Fibroblast of villous mesenchyme (primary cell): Measurements from ENCODE around the gene PSMA8. TPM values are rescaled to one million over a fixed set of nuclear protein-coding genes. Genes with fewer than 3 reads are reported as not detected.

Experiments used
- DNase-seq: peaks from one replicate; pipeline ENCODE4 v3.0.0-alpha.2; 2010; ENCODE audit warnings: low read depth
- H3K4me3 ChIP-seq: 2 replicates; pipeline ENCODE4 v1.5.1; 2011; ENCODE audit warnings: low read depth, mild to moderate bottlenecking, low read length
- total RNA-seq: library from RNA; depleted of rRNA; stranded (reverse); fragments of >200 nt; gene quantifications from 2 replicates; pipeline ENCODE4 v1.2.3, GENCODE V29; 2012
- TF ChIP-seq, protein P1 (sequence below): IDR thresholded peaks from 2 replicates; pipeline ENCODE4 v1.5.1; 2012; ENCODE audit warnings: low read depth, mild to moderate bottlenecking, low read length; ENCODE audit not compliant: insufficient read depth

Gene PSMA8
- not detected in 2 replicates for total RNA-seq

DNA sequence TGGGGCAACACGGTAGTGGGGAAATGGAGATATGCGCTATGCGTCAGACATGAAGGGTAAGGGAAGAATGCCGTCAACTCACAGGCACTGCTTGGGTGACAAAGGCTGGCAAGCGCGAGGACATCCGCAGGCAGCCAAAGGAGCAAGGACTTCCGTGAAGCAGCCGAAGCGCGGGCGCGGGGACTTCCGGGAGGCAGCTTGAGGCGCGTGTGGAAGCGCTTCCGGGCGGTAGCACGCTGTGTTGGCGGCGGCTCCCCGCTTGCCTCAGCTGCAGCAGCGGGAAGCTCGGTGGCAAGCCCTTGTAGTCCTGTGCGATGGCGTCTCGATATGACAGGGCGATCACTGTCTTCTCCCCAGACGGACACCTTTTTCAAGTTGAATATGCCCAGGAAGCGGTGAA lies at the start of gene PSMA8:
TSS of gene PSMA8 (plus strand) at position 218 of the 400 bp plus-strand sequence. CDS start at position 315, 97 bp downstream.
- peak; percentile 12 for DNase-seq
- H3K4me3 ChIP-seq: peak within 1 kb of the TSS; percentile 39
- TF ChIP-seq, protein P1, sequence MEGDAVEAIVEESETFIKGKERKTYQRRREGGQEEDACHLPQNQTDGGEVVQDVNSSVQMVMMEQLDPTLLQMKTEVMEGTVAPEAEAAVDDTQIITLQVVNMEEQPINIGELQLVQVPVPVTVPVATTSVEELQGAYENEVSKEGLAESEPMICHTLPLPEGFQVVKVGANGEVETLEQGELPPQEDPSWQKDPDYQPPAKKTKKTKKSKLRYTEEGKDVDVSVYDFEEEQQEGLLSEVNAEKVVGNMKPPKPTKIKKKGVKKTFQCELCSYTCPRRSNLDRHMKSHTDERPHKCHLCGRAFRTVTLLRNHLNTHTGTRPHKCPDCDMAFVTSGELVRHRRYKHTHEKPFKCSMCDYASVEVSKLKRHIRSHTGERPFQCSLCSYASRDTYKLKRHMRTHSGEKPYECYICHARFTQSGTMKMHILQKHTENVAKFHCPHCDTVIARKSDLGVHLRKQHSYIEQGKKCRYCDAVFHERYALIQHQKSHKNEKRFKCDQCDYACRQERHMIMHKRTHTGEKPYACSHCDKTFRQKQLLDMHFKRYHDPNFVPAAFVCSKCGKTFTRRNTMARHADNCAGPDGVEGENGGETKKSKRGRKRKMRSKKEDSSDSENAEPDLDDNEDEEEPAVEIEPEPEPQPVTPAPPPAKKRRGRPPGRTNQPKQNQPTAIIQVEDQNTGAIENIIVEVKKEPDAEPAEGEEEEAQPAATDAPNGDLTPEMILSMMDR: no peak

DNA sequence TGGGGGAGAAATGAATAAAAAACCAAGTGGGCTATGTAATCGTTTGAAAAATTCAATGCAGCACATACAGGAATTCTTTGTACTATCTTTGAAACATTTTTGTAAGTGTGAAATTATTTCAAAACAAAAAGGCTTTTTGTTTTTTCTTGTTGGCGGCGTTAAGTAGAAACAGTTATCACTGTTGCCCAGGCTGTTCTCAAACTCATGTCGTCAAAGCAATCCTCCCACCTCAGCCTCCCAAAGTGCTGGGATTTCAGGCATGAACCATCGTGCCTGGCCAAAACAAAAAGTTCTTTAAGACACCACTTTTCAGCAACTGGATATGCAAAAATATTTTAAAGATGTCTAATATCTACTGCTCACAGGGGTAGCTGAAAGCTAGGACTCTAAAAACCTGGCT lies 48.6 kb upstream of the PSMA8 start:
- TF ChIP-seq, protein P1: no peak
- no peak overlapping the region for H3K4me3 ChIP-seq
- DNase-seq: no peak

DNA sequence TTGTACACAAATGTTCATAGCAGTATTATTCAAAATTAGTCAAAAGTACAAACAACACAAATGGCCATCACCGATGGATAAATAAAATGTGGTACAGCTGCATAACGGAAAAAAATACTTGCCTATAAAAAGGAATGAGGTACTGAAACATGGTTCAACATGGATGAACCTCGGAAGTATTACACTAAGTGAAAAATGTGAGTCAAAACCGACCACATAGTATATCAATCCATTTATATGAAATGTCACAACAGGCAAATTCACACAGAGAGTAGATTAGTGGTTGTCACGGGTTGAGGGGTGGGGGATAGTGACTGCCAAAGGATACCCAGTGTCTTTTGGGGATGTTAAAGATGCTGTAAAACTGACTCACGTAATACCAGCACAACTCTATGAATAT lies 46.7 kb upstream of the PSMA8 start:
- TF ChIP-seq, protein P1: no peak
- DNase-seq: no peak

DNA sequence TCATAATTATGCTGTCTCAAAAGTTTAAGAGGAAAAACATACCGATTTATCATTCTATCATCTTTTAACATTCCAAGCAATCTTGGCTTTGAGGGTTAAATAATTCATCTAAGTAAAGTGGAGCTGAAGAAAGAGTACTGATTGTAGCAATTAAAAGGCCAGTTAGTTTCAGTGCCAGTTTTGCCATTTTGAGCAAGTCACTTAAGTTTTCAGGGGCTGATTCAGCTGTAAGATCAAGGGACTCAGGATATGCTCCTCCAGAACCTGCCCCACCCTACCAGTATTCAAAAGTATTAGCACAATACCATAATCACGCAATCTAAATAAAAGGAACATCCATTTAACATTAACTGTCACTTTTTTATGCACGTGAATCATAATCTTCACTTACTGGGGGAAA lies 45.2 kb upstream of the PSMA8 start:
- DNase-seq: peak; percentile 16
- TF ChIP-seq, protein P1: no peak
- peak overlapping the region; percentile 91 for H3K4me3 ChIP-seq

More for the DNA sequence above, 46.7 kb upstream of the PSMA8 start:
- H3K4me3 ChIP-seq: no peak overlapping the region

DNA sequence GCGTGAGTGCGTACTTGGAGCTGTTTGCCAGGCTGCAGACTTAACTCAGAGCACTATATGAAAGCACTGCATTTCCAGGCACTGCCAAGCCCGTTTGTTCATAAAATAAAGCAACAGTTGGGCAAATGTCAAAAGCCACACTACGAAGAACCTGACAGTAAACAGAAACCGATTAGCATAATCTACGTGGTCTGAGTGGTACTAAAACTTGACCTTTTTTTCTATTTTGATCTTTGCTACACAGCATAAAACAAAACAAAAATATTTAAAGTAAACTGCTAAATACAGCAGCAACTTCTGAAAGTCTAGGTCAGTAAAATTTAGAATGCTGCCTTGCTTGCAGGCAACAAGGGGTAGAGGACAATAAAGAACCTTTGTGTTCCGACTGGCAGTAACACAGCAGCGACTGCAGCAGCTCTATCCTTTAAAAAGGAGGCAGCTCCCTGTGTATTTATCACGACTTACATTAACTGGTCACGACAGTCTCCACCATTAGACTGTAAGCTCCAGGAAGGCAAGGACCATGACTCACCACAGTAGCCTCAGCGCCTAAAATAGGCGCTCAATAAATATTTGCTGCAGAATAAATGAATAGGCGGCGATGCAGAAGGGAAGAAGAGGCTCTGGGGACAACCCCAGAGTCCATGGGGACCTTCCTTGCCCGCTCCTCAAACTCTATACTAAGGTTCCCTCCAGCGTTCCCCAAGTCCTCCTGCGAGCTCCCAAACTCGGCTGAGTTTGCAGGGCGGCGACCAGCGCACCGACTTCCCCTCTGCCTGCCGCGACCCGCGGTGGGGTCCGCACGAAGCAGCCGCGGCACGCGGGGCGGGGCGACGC lies 44.2 kb upstream of the PSMA8 start:
- TF ChIP-seq, protein P1: no peak
- DNase-seq: peak; percentile 52
- peak overlapping the region; percentile 91 for H3K4me3 ChIP-seq

DNA sequence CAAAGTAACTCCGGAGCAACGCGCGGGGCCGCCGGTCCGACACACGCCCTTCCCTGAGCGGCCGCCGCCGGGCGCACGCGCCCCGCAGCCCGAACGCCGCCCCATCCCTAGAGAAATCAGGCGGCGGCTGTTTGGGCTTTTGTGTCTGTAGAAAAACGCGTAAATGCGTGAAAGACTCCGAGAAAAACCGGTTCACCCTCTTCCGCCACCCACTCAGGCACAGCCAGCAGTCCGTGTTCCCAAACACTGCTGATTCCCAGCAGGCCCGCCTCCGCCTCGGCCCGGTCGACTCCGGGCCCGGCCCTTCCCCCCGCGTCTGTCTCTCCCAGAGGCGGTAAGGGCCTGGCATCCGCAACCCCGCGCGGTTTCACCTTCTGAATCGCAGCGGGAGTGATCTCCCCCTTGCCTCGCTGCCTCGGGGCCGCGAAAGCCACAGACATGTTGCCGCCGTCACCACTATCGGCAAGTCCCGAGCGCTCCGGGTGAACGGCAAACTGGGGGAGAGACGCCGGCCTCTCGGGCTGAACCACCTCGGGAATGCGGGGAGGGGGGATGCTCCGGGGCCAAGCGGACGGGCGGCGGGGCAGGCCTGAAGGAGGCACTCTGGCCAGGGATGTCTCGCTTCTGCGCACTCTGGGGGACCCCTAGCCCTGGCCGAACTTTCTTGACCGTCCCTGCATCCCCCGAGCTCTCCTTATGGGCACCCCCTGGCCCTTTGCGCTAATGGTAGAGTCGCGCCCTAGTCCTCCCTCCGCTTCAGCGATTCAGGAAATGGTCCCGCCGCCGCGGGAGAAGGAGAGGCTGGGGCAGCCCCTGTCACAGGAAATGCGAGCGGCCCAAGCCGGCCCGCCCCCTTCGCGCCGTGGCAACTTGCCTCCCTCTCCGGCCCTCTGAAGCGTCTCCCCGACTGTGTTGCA lies 43.3 kb upstream of the PSMA8 start, which contains the start of gene SS18:
TSS of gene SS18 (minus strand) at position 484 of the 917 bp plus-strand sequence. CDS start at position 440, 44 bp downstream.
- peak within 1 kb of the TSS; percentile 91 for H3K4me3 ChIP-seq
- TF ChIP-seq, protein P1: no peak
- peak; percentile 96 for DNase-seq
